NCI-H128 (cell line): ENCODE data around the gene SLC7A11.
"Not testable (repeated sequence)": the region's sequence is repeated elsewhere in the genome, so short reads cannot be mapped to it uniquely, and the experiment has no call there.

Experiments
- DNase-seq: peaks from one replicate; lab custom pipeline; 2025; ENCODE audit not compliant: unreplicated experiment; lab: John Stamatoyannopoulos, UW

Gene SLC7A11

GRCh38 chr4:138210576-138210975, 31.6 kb downstream of the SLC7A11 start:
- not testable (repeated sequence) for DNase-seq

DNA sequence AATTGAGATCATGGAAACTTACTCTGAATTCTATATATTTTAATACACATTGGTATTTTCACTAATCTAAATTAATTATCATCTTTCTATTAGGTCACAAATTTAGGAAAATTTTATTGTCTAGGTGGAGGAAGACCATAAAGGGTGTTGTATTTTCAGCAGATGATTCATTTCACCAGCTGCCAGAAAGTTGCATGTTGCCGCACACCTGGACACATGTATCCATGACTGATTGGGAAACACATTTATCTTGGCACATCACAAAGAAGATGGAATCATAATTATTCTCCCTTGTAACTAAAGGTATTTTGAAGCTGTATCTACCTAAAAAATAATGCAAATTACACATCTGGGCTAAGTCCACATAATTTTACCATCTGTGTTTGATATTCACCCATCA, 33.1 kb downstream of the SLC7A11 start:
- DNase-seq, result no peak

DNA sequence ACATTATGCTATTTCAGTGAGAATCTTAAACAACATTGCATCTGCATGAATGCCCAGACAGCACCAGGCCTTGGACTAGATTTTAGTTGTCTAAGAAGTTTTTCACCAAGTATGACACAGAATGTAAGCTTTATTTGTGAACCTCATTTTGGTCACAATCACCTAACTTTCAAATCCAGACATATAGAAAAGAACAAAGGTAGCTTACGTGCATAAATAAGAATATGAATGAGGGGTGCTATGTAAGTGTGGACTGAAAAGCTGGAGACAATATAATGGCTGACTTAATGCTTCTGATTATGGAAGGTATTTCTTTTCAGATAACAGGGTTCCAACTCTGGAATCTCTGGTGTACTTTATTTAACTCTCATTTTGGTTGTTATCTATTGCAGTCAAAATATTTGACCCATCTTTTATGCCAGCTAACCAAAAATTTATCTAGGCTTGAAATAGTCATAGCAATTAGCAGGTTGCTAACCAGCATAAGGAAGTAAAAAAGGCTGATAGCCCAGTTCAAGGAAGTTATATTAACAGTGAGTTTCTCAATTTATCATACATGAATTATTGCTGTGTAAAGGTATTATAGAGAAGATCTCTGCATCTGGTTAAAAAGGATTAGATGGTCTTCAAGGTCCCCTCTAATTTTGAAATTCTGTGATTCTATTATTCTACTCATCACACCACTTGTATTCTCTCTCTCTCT, 36.5 kb downstream of the SLC7A11 start:
- no peak for DNase-seq

DNA sequence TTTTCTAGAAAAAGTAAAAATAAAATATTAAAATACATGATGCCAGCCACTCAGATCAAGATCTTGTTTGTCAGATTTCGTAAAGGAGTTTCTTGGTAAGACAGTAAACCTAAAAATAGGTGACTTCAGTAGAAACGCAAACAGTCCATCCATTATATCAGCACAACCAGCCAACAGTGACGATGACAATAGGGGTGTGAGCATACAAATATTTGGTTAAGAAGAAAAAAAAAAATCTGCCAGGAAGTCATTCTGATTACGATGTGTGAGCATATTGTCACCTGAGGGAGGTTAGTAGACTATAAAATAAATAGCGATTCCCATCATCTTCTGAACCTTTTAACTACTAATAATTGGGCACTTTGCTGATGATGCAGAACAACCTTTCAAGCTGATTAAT, 37.6 kb downstream of the SLC7A11 start:
- DNase-seq, result no peak

DNA sequence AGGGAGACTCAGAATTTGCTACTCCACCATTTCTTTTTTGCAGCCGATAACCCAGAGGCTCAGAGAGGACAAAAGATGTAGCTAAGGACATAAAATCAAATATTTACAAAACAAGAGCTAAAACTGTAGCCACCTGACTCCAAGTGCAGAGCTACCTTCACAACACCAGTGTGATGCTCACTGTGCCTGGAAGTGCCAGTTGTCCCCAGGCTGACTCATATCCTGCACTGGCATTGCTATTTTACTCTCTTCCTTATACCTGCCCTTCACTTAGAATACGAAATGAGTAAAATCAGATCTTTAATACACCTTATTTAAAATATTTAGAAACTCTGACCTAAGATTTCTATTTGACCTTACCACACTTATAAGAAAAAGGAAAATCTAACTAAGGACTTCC, 39.5 kb downstream of the SLC7A11 start:
- no peak for DNase-seq

DNA sequence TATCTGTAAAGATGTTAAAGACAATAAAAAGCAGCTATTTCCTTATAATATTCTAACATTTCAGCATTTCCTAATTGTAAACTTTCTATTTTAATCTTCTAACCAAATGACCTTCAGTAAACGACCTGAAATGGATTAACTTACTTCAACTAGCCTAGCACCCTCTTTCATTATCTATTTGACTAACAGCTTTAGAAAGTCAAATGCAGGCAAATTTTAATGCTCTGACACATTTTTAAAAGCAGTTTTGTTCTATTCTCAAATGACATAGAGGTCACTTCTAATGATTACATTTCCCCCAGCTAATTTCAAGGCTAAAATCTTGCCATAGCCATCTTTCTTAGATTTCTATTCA, 41.9 kb downstream of the SLC7A11 start:
- DNase-seq, result no peak

GRCh38 chr4:138199568-138200235, 42.4 kb downstream of the SLC7A11 start:
- no peak for DNase-seq

- no peak for DNase-seq
These were observed 46.0 kb downstream of the SLC7A11 start for GRCh38 chr4:138196153-138196552.

- no peak for DNase-seq
These were observed 48.2 kb downstream of the SLC7A11 start for GRCh38 chr4:138193963-138194362.

- no peak for DNase-seq
These were observed 50.0 kb downstream of the SLC7A11 start for GRCh38 chr4:138192113-138192512.

- no peak for DNase-seq
These were observed 51.7 kb downstream of the SLC7A11 start for GRCh38 chr4:138190452-138190858.

- DNase-seq, result no peak
These were observed 52.9 kb downstream of the SLC7A11 start for GRCh38 chr4:138189206-138189605.

DNA sequence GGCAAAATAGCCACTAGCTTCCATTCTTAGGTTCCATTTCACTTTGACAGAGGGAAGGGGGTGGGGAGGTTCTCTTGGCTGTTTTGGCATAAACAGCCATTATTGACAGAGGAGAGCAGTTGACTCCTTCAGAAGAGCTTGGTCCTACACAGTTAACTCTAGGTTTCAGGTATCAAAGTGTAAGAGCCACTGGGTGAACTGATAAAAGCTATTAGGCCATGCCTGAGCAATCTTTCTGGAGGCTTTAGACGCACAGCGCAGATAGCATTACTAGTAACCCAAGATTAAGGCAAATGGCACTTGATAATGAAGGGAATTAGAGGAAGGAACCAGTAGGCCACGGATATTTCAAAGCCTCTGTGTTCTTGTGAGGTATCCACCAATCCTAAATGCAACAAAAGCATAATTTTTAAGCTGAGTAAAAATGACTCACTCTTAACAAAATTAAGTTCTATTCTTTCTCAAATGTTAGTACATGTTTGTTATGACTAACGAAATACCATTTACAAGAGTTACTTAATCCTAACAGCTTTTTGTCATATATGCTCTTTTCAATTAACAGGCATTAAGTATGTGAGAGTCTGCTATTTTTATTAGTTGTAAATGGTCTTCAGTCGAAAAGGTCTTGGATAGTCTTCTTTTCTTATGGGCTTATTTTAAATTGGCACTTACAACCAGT, 53.6 kb downstream of the SLC7A11 start:
- DNase-seq, result no peak

DNA sequence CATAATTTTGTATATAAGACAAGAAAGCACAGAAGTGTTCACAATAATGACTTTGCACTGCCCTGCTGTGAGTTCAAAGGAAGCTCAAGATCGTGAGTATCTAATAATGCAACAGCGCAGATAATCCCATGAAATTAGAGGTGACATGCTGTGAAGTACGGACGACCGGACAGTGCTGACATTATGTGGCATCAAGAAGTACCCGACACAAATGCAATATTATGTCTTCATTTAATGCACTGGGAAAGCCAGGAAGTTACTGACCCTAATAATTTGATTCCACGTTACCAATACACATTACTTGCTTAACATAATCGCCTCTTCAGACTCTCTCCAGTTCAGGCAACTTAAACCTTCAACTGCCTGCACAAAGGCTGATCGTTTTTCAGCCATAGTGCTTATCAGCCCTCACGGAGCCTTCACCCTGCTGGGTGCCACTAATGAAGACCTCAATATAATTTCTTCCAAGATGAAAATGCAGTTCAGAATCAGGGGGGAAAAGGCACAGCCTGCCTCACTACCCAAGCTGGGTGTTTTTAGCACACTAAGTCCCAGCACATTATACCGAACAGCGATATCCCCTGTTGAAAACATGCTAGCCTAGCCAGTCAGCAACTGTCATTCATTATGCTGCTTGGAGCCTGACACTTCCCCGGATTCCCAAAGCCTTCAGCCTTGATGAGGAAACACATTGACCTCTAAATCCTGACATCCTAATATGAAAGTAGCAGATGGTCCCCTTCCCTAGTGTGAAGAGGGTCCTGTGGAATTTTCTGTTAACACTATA, 56.1 kb downstream of the SLC7A11 start:
- DNase-seq, result no peak

- DNase-seq, result no peak
These were observed 57.3 kb downstream of the SLC7A11 start for GRCh38 chr4:138184886-138185285.

- no peak for DNase-seq
These were observed 59.2 kb downstream of the SLC7A11 start for GRCh38 chr4:138182838-138183426.

DNA sequence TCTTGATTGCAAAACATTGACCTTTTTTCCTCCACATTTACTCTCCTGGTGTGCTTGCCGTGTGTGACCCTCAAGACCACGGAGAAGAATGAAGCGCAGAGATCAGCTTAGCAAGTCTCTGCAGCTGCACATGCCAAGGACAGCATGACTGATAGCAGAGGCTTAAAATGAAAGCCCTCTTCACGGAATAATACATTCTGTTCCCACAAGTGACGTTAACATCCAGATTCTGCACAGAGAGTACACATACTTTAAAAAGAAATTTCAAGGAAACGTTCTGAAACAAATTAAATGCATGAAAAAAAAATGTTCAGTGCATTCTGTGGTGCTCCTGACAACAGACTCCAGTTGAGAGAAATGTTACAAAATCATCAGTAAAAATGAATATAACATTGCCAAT, 60.9 kb downstream of the SLC7A11 start:
- no peak for DNase-seq

- no peak for DNase-seq
These were observed 63.6 kb downstream of the SLC7A11 start for GRCh38 chr4:138178566-138178965.

- no peak for DNase-seq
These were observed 64.7 kb downstream of the SLC7A11 start for GRCh38 chr4:138177278-138177968.

GRCh38 chr4:138174981-138175794, 67.0 kb downstream of the SLC7A11 start:
- peak; percentile 58 for DNase-seq
